Mucosa of descending colon (tissue), 3 donors: ENCODE measurements around the gene CBX8. TPM values are rescaled to one million over a fixed set of nuclear protein-coding genes. Genes with fewer than 3 reads are reported as not detected.

Experiments
- ATAC-seq: fragments of 200-7000 bp; cut with Tn5 transposase; one replicate; pipeline ENCODE4 v1.9.1; 2020; ENCODE audit warnings: mild to moderate bottlenecking, moderate library complexity
- DNase-seq, 3 donors: peaks; one replicate each; pipeline ENCODE4 v3.0.0-alpha.2; 2020
- H3K36me3 ChIP-seq: fragments of 200-600 bp; one replicate; pipeline ENCODE4 v1.8.0; 2021; ENCODE audit warnings: low read depth, mild to moderate bottlenecking
- H3K4me1 ChIP-seq: fragments of 200-600 bp; one replicate; pipeline ENCODE4 v1.8.0; 2021; ENCODE audit warnings: low read depth, mild to moderate bottlenecking
- H3K4me3 ChIP-seq: fragments of 200-600 bp; one replicate; pipeline ENCODE4 v1.8.0; 2021; ENCODE audit warnings: mild to moderate bottlenecking
- H3K9me3 ChIP-seq: fragments of 200-600 bp; one replicate; pipeline ENCODE4 v1.8.0; 2021; ENCODE audit warnings: mild to moderate bottlenecking
- CTCF ChIP-seq: fragments of 200-600 bp; IDR thresholded peaks from one replicate; pipeline ENCODE4 v1.8.0; 2022; ENCODE audit warnings: antibody characterized with exemption, mild to moderate bottlenecking
- intact Hi-C, 2 donors: fragments of 100-400 bp; cut with DNase I in 1 of 2; cut with micrococcal nuclease in 1 of 2; formaldehyde crosslinking; loops; one replicate each; pipeline versions ENCODE4 v1.11.0 to v1.11.1; 2022; cut with DNase I, micrococcal nuclease
- total RNA-seq, 3 donors: library from RNA; stranded (reverse); fragmentation: NEBNext Ultra II Directional in 2 of 3; extraction: Animal tissue kit (Norgen Biotek cat#: 25700) in 2 of 3; gene quantifications; one replicate each; pipeline versions ENCODE4 v1.2.1 to v1.2.4, GENCODE V29; 2021 to 2023
- donor health status: DM: no; HTN: no; CAD: no; lungs with moderate emphysema.
- donor health status: DM: no; HTN: no; CAD: no.
- donor health status: DM: no; HTN: yes; CAD: no.

Gene CBX8
- total RNA-seq, 3 donors from 2014 or later, result 3.4 to 4.7 (median 4.0) TPM

- intact Hi-C loops, result loop anchor here in 1 of 2 donors (10.0 kb wide), 1 partner anchor 142 kb away; no protein-coding TSS in a partner anchor
- DNase-seq (peak in 2 of 3 donors; percentile 27 to 47), ATAC-seq (no peak)
- no peak for TF ChIP-seq CTCF
- no peaks in the 10 kb centered on the region for H3K9me3 ChIP-seq
- peaks cover 60% of the 10 kb centered on the region for H3K4me1 ChIP-seq
- no peak overlapping the region for H3K4me3 ChIP-seq
- no peaks in the 10 kb centered on the region for H3K36me3 ChIP-seq
Measured at GRCh38 chr17:79842656-79843473, 46.0 kb upstream of the CBX8 start.

- Histone ChIP-seq H3K36me3 (no peaks in the 10 kb centered on the region), H3K9me3 (no peaks in the 10 kb centered on the region), H3K4me1 (peaks cover 66% of the 10 kb centered on the region), H3K4me3 (no peak overlapping the region)
- intact Hi-C loops, result loop anchor here in 1 of 2 donors (10.0 kb wide), 1 partner anchor 143 kb away; no protein-coding TSS in a partner anchor
- TF ChIP-seq CTCF, result no peak
- ATAC-seq, result no peak
- peak in 1 of 3 donors; percentile 41 for DNase-seq
Measured at GRCh38 chr17:79842136-79842655, 45.3 kb upstream of the CBX8 start.

GRCh38 chr17:79841369-79842135 lies 44.7 kb upstream of the CBX8 start:
- H3K9me3 ChIP-seq, result no peaks in the 10 kb centered on the region
- no peak overlapping the region for H3K4me3 ChIP-seq
- intact Hi-C loops, result loop anchor here in 1 of 2 donors (10.0 kb wide), 1 partner anchor 143 kb away; no protein-coding TSS in a partner anchor
- DNase-seq (peak in 2 of 3 donors; percentile 22 to 43), ATAC-seq (no peak)
- H3K4me1 ChIP-seq, result peaks cover 73% of the 10 kb centered on the region
- H3K36me3 ChIP-seq, result no peaks in the 10 kb centered on the region
- TF ChIP-seq CTCF, result no peak

- H3K4me3 ChIP-seq, result no peak overlapping the region
Measured at GRCh38 chr17:79840989-79841286, 44.1 kb upstream of the CBX8 start.

More at GRCh38 chr17:79840989-79841286, 44.1 kb upstream of the CBX8 start:
- intact Hi-C loops, result loop anchor here in 1 of 2 donors (10.0 kb wide), 1 partner anchor 144 kb away; no protein-coding TSS in a partner anchor
- no peaks in the 10 kb centered on the region for H3K36me3 ChIP-seq
- no peaks in the 10 kb centered on the region for H3K9me3 ChIP-seq
- no peak for TF ChIP-seq CTCF
- DNase-seq, result peak in 1 of 3 donors; percentile 27
- H3K4me1 ChIP-seq, result peaks cover 79% of the 10 kb centered on the region
- ATAC-seq, result no peak
